HG03196 (cell line): ENCODE data around the gene ZDHHC11.
"Not testable (repeated sequence)": the region's sequence is repeated elsewhere in the genome, so short reads cannot be mapped to it uniquely, and the experiment has no call there.

Experiments used
- ATAC-seq: cut with Tn5 transposase; IDR thresholded peaks from one replicate; pipeline ENCODE4 v1.9.1; 2021; ENCODE audit not compliant: unreplicated experiment

The ZDHHC11 gene

GRCh38 chr5:763998-764781 lies 86.6 kb downstream of the ZDHHC11 start:
- ATAC-seq, result no peak

GRCh38 chr5:763397-763796 lies 87.4 kb downstream of the ZDHHC11 start:
- ATAC-seq, result no peak

- ATAC-seq, result not testable (repeated sequence)
Measured at GRCh38 chr5:762996-763395, 87.8 kb downstream of the ZDHHC11 start.

GRCh38 chr5:761854-762710 lies 88.7 kb downstream of the ZDHHC11 start:
- ATAC-seq, result no peak

- ATAC-seq, result no peak
Measured at GRCh38 chr5:761059-761771, 89.6 kb downstream of the ZDHHC11 start.

- no peak for ATAC-seq
Measured at GRCh38 chr5:760363-761058, 90.3 kb downstream of the ZDHHC11 start.

GRCh38 chr5:759781-760362 lies 90.9 kb downstream of the ZDHHC11 start:
- ATAC-seq, result no peak

GRCh38 chr5:759111-759751 lies 91.6 kb downstream of the ZDHHC11 start:
- no peak for ATAC-seq

GRCh38 chr5:758698-759053 lies 92.1 kb downstream of the ZDHHC11 start:
- no peak for ATAC-seq

- ATAC-seq, result no peak
Measured at GRCh38 chr5:757931-758697, 92.7 kb downstream of the ZDHHC11 start.

- ATAC-seq, result no peak
Measured at GRCh38 chr5:757346-757930, 93.3 kb downstream of the ZDHHC11 start.

GRCh38 chr5:756865-757345 lies 93.9 kb downstream of the ZDHHC11 start:
- ATAC-seq, result no peak

- ATAC-seq, result no peak
Measured at GRCh38 chr5:756171-756570, 94.6 kb downstream of the ZDHHC11 start.

GRCh38 chr5:754143-754632 lies 96.6 kb downstream of the ZDHHC11 start:
- ATAC-seq, result not testable (repeated sequence)

GRCh38 chr5:753567-754142 lies 97.1 kb downstream of the ZDHHC11 start:
- not testable (repeated sequence) for ATAC-seq

- ATAC-seq, result not testable (repeated sequence)
Measured at GRCh38 chr5:752532-753115, 98.2 kb downstream of the ZDHHC11 start.

- not testable (repeated sequence) for ATAC-seq
Measured at GRCh38 chr5:751992-752391, 98.8 kb downstream of the ZDHHC11 start.

GRCh38 chr5:751496-751895 lies 99.3 kb downstream of the ZDHHC11 start:
- no peak for ATAC-seq
